Astrocyte of the cerebellum (primary cell): ENCODE results near the gene VPS26C.

Experiments
- DNase-seq: peaks from one replicate; pipeline ENCODE4 v3.0.0-alpha.2; 2011; ENCODE audit warnings: low read depth
- H3K4me3 ChIP-seq: 2 replicates; pipeline ENCODE4 v1.5.1; 2011; ENCODE audit warnings: mild to moderate bottlenecking, low read depth, low read length, moderate library complexity
- CTCF ChIP-seq: IDR thresholded peaks from 2 replicates; pipeline ENCODE4 v1.5.1; 2012; ENCODE audit warnings: low read length, low read depth, moderate library complexity, mild to moderate bottlenecking; ENCODE audit errors: missing control alignments
- in situ Hi-C: cut with HindIII; loops from 2 replicates; pipeline ENCODE4 v1.10.0; 2017; ENCODE audit warnings: low sequenced_read_pairs

Gene VPS26C

DNA sequence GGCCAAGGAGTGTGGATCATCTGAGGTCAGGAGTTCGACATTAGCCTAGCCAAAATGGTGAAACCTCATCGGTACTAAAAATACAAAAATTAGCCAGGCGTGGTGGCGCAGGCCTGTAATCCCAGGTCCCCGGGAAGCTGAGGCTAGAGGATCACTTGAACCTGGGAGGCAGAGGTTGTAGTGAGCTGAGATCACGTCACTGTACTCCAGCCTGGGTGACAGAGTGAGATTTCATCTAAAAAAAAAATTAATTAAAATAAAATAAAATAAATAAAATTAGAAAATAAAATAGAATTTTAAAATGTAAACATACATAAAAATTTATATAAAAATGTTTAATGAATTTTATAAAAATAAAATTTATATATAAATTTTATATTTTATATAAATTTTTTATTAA is 5.8 kb upstream of the VPS26C start:
- in situ Hi-C loops, result no loop called here
- TF ChIP-seq CTCF, result no peak
- H3K4me3 ChIP-seq, result no peak overlapping the region
- no peak for DNase-seq

DNA sequence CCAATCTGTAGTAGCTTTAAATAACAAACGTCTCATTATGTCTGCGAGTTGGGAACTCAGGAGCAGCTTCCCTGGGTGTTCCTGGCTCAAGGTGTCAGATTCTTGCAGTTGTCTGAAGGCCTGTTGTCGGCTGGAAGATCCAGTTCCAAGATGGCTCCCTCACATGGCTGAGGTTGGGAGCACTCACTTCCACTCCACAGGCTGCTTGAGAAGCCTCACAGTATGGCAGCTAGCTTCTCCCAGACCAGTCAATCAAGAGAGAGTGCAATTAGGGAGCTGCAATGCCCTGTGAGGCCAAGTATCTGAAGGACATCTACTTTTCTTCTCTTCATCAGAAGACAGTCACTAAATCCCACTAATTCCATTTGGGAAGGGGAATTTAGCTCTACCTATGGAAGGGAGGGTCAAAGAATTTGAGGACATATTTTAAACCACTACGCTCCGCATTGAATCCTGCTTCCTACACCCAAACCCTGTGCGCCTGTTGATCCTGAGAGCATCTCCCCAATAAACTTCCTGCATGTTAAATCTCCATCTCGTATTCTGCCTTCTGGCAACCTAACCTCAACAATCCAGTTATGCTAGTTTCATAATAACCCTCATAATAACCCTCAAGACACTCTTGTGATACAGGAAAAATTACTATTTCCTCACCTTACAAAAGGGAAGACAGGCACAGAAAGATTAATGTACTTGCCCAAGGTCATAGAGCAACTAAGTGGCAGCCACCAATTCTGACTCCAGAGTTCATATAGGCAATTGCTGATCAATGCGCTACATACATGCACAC is 3.6 kb upstream of the VPS26C start:
- no peak for DNase-seq
- in situ Hi-C loops, result no loop called here
- no peak for TF ChIP-seq CTCF

GRCh38 chr21:37269481-37269880 is 2.3 kb upstream of the VPS26C start:
- H3K4me3 ChIP-seq, result no peak overlapping the region
- in situ Hi-C loops, result no loop called here
- no peak for DNase-seq
- no peak for TF ChIP-seq CTCF

More for the DNA sequence above, 3.6 kb upstream of the VPS26C start:
- no peak overlapping the region for H3K4me3 ChIP-seq

DNA sequence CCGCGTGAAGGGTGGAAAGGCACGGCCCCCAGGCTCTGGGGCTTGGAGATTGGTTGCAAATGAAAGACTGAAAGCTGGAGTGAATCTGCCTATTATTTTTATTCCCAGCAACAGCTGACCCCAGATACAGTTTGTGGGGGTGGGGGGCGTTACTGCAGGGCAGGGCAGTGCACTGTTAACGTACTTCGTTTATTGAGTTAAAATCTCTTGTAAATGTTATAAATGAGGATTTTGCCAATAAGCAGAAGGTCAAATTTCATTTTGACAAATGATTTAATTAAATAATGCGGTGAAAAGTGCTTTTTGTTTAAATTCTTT is 1.0 kb upstream of the VPS26C start:
- in situ Hi-C loops, result no loop called here
- DNase-seq, result no peak
- no peak for TF ChIP-seq CTCF
- H3K4me3 ChIP-seq, result peak overlapping the region; percentile 79

DNA sequence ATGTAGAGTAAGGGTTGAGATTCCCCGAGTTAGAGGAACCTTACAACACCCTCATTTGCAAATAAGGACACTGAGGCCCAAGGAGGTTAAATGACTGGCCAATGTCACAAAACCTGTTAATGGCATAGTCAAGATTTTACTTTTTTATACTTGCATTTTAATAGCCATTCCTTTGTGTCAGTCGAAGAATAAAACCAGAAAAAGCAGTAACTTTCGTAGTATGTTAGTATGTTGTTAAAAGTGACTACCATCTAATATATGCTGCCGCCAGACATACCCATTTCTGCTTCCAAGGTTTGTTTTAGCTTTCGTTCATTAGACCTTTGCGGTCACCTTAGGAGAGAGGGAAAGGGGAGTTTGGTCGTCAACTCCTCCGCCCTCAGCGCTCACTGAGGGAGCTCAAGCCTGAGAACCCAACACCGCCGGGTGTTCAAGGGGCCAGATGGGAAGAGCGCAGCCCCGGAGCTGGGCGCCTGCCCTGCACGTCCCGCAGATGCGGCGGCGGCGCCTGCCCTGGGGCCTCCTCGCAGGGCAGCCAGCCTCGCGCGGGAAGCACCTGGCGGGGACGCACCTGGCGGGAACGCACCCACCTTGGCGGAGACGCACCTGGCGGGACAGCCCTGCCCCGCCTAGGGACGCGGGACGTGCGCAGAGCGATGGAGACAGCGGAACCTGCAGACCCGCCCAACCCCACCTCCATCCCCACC is 466 bp downstream of the VPS26C start:
- no peak for TF ChIP-seq CTCF
- in situ Hi-C loops, result no loop called here
- DNase-seq, result no peak
- H3K4me3 ChIP-seq, result peak overlapping the region; percentile 79

DNA sequence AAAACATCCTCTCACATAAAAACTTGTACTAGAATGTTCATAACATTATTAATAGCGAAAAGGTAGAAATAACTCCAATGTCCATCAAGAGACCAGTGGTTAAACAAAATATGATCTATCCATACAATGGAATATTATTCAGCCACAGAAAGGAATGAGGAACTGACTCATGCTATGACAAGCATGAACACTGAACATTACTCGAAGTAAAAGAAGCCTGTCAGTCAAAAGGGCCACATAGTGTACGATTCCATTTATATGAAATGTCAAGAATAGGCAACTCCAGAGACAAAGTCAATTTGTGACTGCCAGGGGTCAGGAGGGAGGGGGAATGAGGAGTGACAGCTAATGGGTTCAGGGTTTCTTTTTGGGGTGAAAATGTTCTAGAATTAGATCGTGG is 2.3 kb downstream of the VPS26C start:
- in situ Hi-C loops, result no loop called here
- no peak overlapping the region for H3K4me3 ChIP-seq
- DNase-seq, result no peak
- no peak for TF ChIP-seq CTCF
